CD14-positive monocyte (primary cell): ENCODE results near the gene HCN3. TPM values are rescaled to one million over a fixed set of nuclear protein-coding genes. Genes with fewer than 3 reads are reported as not detected.

ENCODE experiments used
- DNase-seq, 3 donors: peaks; one replicate each; pipeline ENCODE4 v3.0.0-alpha.2; 2011 to 2022
- H2AFZ ChIP-seq: 2 replicates; pipeline ENCODE4 v1.6.0; 2012; ENCODE audit warnings: mild to moderate bottlenecking, low read depth, low read length, inconsistent platforms; ENCODE audit not compliant: insufficient read depth, poor library complexity, severe bottlenecking
- H3K27ac ChIP-seq, 2 donors: 1 replicate in 1 of 2; 2 replicates in 1 of 2; pipeline ENCODE4 v1.5.1; 2012 to 2013; ENCODE audit warnings: low read length in 2 of 2, control low read depth in 1 of 2, inconsistent platforms in 1 of 2, low read depth in 1 of 2, mild to moderate bottlenecking in 1 of 2
- H3K27me3 ChIP-seq, 2 donors: one replicate each; pipeline versions ENCODE4 v1.6.0 to v1.6.1; 2011 to 2013; ENCODE audit warnings: low read length in 2 of 2; ENCODE audit not compliant: control insufficient read depth in 2 of 2, insufficient read depth in 2 of 2
- H3K36me3 ChIP-seq, 2 donors: replicated peaks in 1 of 2; 1 replicate in 1 of 2; 2 replicates in 1 of 2; pipeline versions ENCODE4 v1.5.1 to v1.6.1; 2012 to 2013; ENCODE audit warnings: low read length in 2 of 2, control low read depth in 1 of 2, inconsistent platforms in 1 of 2, mild to moderate bottlenecking in 1 of 2; ENCODE audit not compliant: insufficient read depth in 2 of 2, control insufficient read depth in 1 of 2
- H3K4me1 ChIP-seq, 2 donors: 1 replicate in 1 of 2; 2 replicates in 1 of 2; pipeline versions ENCODE4 v1.5.1 to v1.6.1; 2012 to 2013; ENCODE audit warnings: low read length in 2 of 2, control low read depth in 1 of 2, inconsistent platforms in 1 of 2, mild to moderate bottlenecking in 1 of 2, moderate library complexity in 1 of 2; ENCODE audit not compliant: insufficient read depth in 2 of 2, control insufficient read depth in 1 of 2
- H3K4me2 ChIP-seq: replicated peaks from 2 replicates; pipeline ENCODE3; 2012; ENCODE audit warnings: low read length, moderate library complexity, mild to moderate bottlenecking; ENCODE audit not compliant: poor library complexity, severe bottlenecking; ENCODE audit errors: extremely low read depth
- H3K4me3 ChIP-seq, 3 experiments: fragments of 200-600 bp in 1 of 3; sonication (generic) in 1 of 3; replicated peaks in 1 of 3; 1 replicate in 2 of 3; 2 replicates in 1 of 3; pipeline ENCODE4 v1.5.1; 2011 to 2013; ENCODE audit warnings: low read length in 3 of 3, mild to moderate bottlenecking in 3 of 3, control low read depth in 2 of 3, low read depth in 2 of 3, inconsistent platforms in 1 of 3, moderate library complexity in 1 of 3
- H3K79me2 ChIP-seq: 2 replicates; pipeline ENCODE4 v1.6.0; 2012; ENCODE audit warnings: mild to moderate bottlenecking, control low read depth, inconsistent platforms, low read length, moderate library complexity; ENCODE audit not compliant: insufficient read depth
- H3K9ac ChIP-seq: 2 replicates; pipeline ENCODE4 v1.6.0; 2017; ENCODE audit warnings: low read length, mild to moderate bottlenecking; ENCODE audit not compliant: insufficient read depth, poor library complexity, severe bottlenecking
- H3K9me3 ChIP-seq, 2 donors: replicated peaks in 1 of 2; 1 replicate in 1 of 2; 2 replicates in 1 of 2; pipeline versions ENCODE4 v1.5.1 to v1.6.1; 2012 to 2013; ENCODE audit warnings: low read length in 2 of 2, control low read depth in 1 of 2; ENCODE audit not compliant: control insufficient read depth in 1 of 2, insufficient read depth in 1 of 2
- H4K20me1 ChIP-seq: 2 replicates; pipeline ENCODE4 v1.6.0; 2012; ENCODE audit warnings: mild to moderate bottlenecking, low read length, control low read depth, moderate library complexity; ENCODE audit not compliant: insufficient read depth
- H3K27ac Mint-ChIP-seq, 7 donors: one replicate each; pipeline ENCODE4 v1.8.0; 2020; ENCODE audit warnings: mild to moderate bottlenecking in 7 of 7, mixed read lengths in 7 of 7, moderate library complexity in 6 of 7, inconsistent platforms in 2 of 7
- H3K27me3 Mint-ChIP-seq, 3 donors: one replicate each; pipeline ENCODE4 v1.8.0; 2021 to 2022; ENCODE audit warnings: low read depth in 3 of 3, mild to moderate bottlenecking in 3 of 3, mixed read lengths in 3 of 3, moderate library complexity in 3 of 3, inconsistent platforms in 1 of 3
- H3K36me3 Mint-ChIP-seq, 2 donors: one replicate each; pipeline ENCODE4 v1.8.0; 2020; ENCODE audit warnings: mixed read lengths in 2 of 2, inconsistent platforms in 1 of 2, mild to moderate bottlenecking in 1 of 2
- H3K4me1 Mint-ChIP-seq: one replicate; pipeline ENCODE4 v1.8.0; 2020; ENCODE audit warnings: mild to moderate bottlenecking, mixed read lengths
- H3K4me3 Mint-ChIP-seq, 2 donors: one replicate each; pipeline ENCODE4 v1.8.0; 2020; ENCODE audit warnings: mild to moderate bottlenecking in 2 of 2, mixed read lengths in 2 of 2, moderate library complexity in 1 of 2
- H3K9me3 Mint-ChIP-seq, 7 donors: one replicate each; pipeline ENCODE4 v1.8.0; 2020 to 2022; ENCODE audit warnings: mixed read lengths in 7 of 7, mild to moderate bottlenecking in 6 of 7, moderate library complexity in 6 of 7, inconsistent platforms in 2 of 7
- WGBS: methylation state at CpG from one replicate; pipeline ENCODE4 v1.1.5; 2013; ENCODE audit warnings: missing lambda C conversion rate; ENCODE audit not compliant: insufficient coverage; 5-methylcytosine and 5-hydroxymethylcytosine counted together
- intact Hi-C, 2 donors: fragments of 100-400 bp; cut with micrococcal nuclease; formaldehyde crosslinking; loops; one replicate each; pipeline versions ENCODE4 v1.15.0 to v1.15.1; 2023
- polyA plus RNA-seq, 3 donors: library from polyadenylated mRNA; depleted of rRNA in 1 of 3; unstranded in 2 of 3; stranded (reverse) in 1 of 3; fragments of 300-500 nt in 2 of 3; fragments of >200 nt in 1 of 3; fragmentation: Illumina TruSeq in 2 of 3; gene quantifications; 1 replicate in 2 of 3; 2 replicates in 1 of 3; pipeline ENCODE4 v1.2.3, GENCODE V29; 2012 to 2021
- TF ChIP-seq, protein P1 (sequence below): fragments of 200-600 bp; IDR thresholded peaks from one replicate; pipeline ENCODE4 v1.8.0; 2022; ENCODE audit warnings: antibody characterized with exemption, mild to moderate bottlenecking

The HCN3 gene
- polyA plus RNA-seq, 3 donors = 0.15 to 2.3 TPM; not detected in 1

DNA sequence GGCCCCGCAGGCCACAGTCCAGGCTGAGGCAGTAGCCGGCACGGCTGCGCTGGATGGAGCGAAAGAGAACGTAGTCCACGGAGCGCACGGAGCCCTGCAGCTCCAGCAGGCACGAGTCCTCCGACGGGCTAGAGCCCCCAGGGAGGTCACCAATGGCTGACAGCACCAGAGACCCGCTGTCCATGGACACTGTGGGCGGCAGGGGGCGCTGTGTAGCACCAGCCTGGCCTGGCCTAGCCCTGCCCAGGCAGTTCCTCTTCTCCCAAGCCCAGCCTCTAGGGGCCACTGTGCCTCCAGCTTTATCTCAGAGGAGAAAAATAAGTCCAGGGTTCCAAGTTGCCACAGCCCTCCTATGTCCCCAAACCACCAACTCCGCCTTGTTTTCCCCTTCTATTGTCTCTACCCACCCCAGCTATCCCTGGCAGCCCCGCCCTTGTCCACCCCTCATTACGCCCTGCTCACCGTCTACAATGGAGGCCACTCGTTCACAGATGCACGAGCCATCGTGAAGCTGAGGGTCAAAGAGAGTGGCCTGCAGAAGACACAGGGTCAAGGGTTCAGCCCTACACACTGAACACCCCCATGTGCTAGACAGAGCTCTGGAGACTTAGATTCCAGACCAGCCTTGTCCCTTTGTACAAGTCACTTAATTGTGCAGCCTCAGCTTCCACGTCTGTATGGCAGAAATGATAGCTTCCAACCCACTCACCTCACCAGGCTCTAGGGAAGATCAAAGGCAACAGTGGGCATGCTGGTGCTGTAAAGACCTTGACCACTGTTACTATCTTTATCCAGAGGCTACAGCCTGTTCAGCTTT, 26.4 kb upstream of the HCN3 start:
- H3K4me3 Mint-ChIP-seq = peak overlapping the region; percentile 66 to 73

DNA sequence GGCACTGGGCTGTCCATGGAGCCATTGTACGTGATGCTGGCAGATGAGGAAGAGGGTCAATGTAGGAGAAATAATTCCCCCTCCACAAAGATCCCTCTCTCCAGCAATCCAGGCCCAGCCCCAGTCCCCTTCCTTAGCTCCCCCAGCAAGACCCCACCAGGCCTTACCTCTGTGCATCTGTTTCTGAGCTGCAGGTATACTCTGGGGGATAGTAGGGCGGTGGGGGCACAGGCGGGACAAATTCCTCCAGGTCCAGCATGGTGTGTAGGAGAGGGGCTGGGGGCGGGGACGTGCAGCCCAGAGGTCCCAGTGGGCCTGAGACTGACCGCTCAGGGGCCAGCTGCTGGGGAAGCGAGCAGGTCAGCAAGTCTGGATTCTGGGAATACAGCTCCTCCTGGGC, 25.7 kb upstream of the HCN3 start:
- Histone ChIP-seq H3K4me3 (no peak overlapping the region), H3K9me3 (no peaks in the 10 kb centered on the region), H3K27ac (no peak overlapping the region), H3K36me3 (peaks cover 0 to 2% of the 10 kb centered on the region in 2 donors), H3K9ac (no peak overlapping the region), H3K4me1 (peaks cover 32 to 39% of the 10 kb centered on the region in 2 donors), H2AFZ (no peak overlapping the region), H3K79me2 (peaks cover 3% of the 10 kb centered on the region), H4K20me1 (no peaks in the 10 kb centered on the region), H3K27me3 (no peaks in the 10 kb centered on the region), H3K4me2 (no peak overlapping the region)
- Mint-ChIP-seq H3K27ac (peak overlapping the region in 2 of 7 donors; percentile 17 to 18), H3K36me3 (peaks cover 4 to 13% of the 10 kb centered on the region in 2 donors), H3K4me3 (no peak overlapping the region), H3K9me3 (no peaks in the 10 kb centered on the region), H3K27me3 (peaks cover 0 to 5% (median 1%) of the 10 kb centered on the region in 3 donors), H3K4me1 (peaks cover 33% of the 10 kb centered on the region)
- intact Hi-C loops = loop anchor here (2.0 to 5.0 kb wide), 3 partner anchors 71 to 341 kb away; partner anchors contain the start of gene RUSC1 (in 1 of the 2)
- TF ChIP-seq, protein P1, sequence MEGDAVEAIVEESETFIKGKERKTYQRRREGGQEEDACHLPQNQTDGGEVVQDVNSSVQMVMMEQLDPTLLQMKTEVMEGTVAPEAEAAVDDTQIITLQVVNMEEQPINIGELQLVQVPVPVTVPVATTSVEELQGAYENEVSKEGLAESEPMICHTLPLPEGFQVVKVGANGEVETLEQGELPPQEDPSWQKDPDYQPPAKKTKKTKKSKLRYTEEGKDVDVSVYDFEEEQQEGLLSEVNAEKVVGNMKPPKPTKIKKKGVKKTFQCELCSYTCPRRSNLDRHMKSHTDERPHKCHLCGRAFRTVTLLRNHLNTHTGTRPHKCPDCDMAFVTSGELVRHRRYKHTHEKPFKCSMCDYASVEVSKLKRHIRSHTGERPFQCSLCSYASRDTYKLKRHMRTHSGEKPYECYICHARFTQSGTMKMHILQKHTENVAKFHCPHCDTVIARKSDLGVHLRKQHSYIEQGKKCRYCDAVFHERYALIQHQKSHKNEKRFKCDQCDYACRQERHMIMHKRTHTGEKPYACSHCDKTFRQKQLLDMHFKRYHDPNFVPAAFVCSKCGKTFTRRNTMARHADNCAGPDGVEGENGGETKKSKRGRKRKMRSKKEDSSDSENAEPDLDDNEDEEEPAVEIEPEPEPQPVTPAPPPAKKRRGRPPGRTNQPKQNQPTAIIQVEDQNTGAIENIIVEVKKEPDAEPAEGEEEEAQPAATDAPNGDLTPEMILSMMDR = no peak
- DNase-seq = no peak
- 100% methylated on average over 1 of the region's 7 CpGs for WGBS

More for the DNA sequence above, 26.4 kb upstream of the HCN3 start:
- peak overlapping the region; percentile 92 for H3K4me2 ChIP-seq
- H3K27me3 Mint-ChIP-seq = peaks cover 0 to 3% (median 1%) of the 10 kb centered on the region in 3 donors
- peaks cover 3% of the 10 kb centered on the region for H3K79me2 ChIP-seq
- peaks cover 26 to 35% of the 10 kb centered on the region in 2 donors for H3K4me1 ChIP-seq
- no peaks in the 10 kb centered on the region for H4K20me1 ChIP-seq
- H3K9me3 ChIP-seq = no peaks in the 10 kb centered on the region
- H3K27ac ChIP-seq = peak overlapping the region in 1 of 2 donors; percentile 73
- DNase-seq = peak; percentile 92 to 94 (median 92)
- H2AFZ ChIP-seq = peak overlapping the region; percentile 98
- peak overlapping the region; percentile 69 for H3K9ac ChIP-seq
- peaks cover 7 to 11% of the 10 kb centered on the region in 2 donors for H3K36me3 Mint-ChIP-seq
- no peaks in the 10 kb centered on the region for H3K27me3 ChIP-seq
- intact Hi-C loops = loop anchor here (2.0 to 5.0 kb wide), 3 partner anchors 71 to 341 kb away; partner anchors contain the start of gene RUSC1 (in 1 of the 2)
- no peaks in the 10 kb centered on the region for H3K36me3 ChIP-seq
- no peaks in the 10 kb centered on the region for H3K9me3 Mint-ChIP-seq
- TF ChIP-seq, protein P1 = peak; percentile 100
- H3K27ac Mint-ChIP-seq = peak overlapping the region in 3 of 7 donors; percentile 3 to 50 (median 18)
- peaks cover 26% of the 10 kb centered on the region for H3K4me1 Mint-ChIP-seq
- peak overlapping the region; percentile 36 to 83 (median 60) for H3K4me3 ChIP-seq
- 22% methylated on average over 23 of the region's 23 CpGs for WGBS
